GM19455 (cell line): Measurements from ENCODE around the gene TTC7B.

Experiments
- ATAC-seq: cut with Tn5 transposase; IDR thresholded peaks from one replicate; pipeline ENCODE4 v1.9.1; 2021; ENCODE audit not compliant: unreplicated experiment

Gene TTC7B

DNA sequence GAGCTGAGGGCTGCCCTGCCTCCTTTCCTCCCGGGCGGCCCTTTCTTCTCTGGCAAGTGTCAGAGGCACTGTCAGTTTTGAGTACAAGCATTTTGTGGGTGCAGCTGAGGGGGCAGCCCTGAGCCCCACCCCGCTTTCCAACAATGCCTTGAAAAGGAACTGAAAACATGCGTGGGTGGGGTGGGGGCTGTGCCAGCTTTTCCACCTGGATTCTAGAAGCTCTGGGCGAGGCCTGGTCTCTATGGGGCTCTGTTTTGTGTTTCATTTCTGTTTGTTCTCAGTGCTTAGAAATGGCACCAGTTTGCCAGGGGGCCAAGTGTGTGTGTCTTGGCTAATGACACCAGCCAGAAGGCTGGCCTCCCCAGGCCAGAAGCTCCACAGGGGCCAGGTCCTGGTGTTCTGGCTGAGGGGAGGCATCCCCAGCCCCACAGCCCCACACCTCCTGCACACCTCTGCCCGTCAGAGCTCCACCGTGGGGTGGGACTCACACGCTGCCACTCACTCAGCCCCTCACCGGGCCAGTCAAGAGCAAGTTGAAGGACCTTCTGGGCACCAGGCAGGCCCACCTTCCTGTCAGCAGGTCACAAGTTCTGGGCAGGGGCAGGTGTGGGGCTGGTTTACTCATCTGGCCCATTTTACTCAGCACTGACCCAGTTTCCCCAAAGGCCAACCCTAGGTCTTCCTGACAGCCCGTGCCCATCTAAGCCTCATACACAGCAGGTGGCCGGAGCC lies 264.3 kb downstream of the TTC7B start:
- ATAC-seq = no peak

DNA sequence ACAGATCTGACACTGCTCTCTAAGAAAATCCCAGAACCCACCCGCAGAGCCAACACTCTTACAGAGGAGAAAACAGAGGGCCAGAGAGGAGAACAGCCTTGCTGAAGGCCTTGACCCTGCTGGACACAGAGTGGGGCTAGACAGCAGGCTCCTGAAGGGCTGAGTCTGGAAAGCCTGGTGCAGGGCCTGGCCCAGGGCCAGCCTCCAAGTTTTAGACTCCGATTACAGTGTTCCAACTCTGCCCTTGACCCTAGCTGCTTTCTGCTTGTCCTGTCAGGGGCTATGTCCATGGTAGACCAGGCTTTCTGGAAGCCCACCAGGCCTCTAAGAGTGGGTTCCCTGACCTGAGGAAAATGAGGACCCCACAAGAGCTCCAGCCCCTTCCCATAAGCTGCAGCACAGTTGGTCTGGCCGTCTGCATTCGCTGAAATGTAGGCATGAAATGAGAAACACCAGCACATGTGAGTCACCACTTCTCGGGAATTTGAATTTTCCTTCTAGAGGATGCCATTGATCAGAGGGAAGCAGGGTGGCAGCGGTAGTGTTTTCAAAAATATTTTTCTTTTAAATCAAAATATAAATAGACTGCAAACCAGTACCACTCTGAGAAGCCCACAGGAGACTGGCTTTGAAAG lies 265.0 kb downstream of the TTC7B start:
- ATAC-seq = no peak

GRCh38 chr14:90549794-90550641 lies 266.2 kb downstream of the TTC7B start:
- no peak for ATAC-seq

- ATAC-seq = no peak
These were observed 267.8 kb downstream of the TTC7B start for GRCh38 chr14:90548455-90548854.

- ATAC-seq = no peak
These were observed 268.3 kb downstream of the TTC7B start for GRCh38 chr14:90547968-90548367.

GRCh38 chr14:90547250-90547649 lies 269.0 kb downstream of the TTC7B start:
- no peak for ATAC-seq

- no peak for ATAC-seq
These were observed 269.5 kb downstream of the TTC7B start for GRCh38 chr14:90546767-90547166.

DNA sequence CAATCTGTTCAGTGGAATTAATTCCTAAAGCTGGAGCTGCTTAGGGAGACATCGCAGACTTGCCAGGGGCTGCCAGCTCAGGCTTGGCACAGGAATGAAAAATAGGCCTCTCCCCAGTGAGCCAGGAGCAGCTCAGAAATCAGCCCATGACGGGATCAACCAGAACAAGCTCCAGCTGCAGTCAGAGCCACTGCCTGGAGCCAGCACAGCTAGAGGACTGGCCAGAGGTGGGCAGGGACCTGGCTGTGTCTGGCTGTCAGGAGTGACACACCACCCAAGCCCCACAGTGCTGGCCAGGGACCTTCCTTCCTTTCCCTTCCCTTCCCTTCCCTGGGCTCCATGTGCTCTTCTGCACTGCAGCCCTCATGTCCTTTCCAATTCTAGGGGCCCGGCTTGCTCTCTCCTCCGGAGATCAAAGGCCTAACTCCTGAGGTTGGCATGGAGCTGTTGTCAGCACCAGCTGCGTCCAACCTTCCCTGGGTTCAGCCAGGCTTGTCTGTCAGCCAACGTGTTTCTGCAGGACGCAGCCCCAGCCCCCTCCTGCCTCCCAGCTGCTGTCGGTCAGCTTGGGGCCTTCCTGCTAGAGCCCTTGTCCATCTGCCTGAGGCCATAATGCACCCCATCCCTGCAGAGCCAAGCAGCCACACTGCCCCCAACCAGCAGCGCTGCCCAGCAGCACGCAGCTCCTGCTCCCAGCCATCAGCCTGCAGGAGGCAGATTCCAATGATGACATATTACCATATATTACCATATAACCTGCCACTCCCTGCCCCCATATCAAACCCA lies 270.1 kb downstream of the TTC7B start:
- no peak for ATAC-seq

DNA sequence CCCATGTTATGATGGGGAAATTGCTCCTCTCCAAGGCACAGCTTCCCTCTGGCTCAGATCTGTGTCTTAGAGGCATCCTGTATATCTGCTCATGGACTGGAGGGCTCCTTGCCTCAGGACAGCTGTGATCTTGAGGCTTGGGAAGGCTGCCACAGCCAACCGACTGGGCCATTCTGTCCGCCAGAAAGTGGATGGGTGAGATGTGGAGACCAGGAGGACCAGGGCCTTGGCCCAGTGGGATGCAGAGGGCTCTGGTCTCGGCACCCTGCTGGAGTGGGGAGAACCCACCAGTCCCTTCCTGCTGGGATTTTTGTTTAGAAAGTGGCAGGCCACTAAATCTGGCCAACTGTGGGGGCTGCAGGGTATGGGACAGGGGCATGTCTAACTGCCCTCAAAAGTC lies 270.8 kb downstream of the TTC7B start:
- ATAC-seq = no peak

DNA sequence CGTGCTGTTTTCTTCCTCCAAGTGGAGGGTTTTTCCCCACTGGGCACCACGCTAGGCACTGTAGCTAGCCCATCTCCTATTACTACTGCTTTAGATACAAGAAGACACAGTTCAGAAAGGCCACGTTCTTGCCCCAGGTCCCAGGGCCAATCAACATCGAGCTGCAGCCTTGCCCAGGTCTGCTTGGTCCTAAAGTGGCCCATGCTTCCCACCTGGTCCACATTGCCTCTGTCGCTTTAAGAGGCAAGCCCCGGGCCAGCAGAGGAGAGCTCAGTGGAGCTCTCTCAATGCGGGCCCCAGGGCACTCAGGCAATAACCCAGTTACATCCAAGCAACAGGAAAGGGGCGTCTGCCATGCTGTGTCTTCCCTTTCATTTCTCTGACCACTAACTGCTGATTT lies 271.3 kb downstream of the TTC7B start:
- no peak for ATAC-seq

GRCh38 chr14:90544566-90544965 lies 271.7 kb downstream of the TTC7B start:
- ATAC-seq = no peak

DNA sequence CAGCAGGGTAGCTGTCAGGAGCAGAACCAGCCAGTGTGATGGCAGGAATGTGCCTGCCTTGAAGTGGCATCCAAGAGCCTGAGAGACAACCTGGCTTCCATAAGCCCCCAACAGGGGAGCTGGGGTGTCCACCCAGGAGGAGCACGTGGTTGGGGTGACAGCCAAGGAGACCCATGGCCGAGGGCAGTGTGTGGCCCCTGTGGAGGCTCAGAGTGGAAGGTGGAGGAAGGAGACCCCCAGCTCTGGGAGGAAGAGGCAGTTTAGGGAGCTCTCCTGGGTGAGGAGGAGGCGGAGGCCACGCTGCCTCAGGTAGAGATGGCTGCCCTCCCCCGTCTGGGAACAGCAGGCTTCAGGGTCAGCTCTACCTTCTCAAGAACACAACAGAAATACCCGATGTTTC lies 272.4 kb downstream of the TTC7B start:
- no peak for ATAC-seq

GRCh38 chr14:90541076-90541634 lies 275.1 kb downstream of the TTC7B start:
- no peak for ATAC-seq

GRCh38 chr14:90540437-90540836 lies 275.8 kb downstream of the TTC7B start:
- no peak for ATAC-seq

DNA sequence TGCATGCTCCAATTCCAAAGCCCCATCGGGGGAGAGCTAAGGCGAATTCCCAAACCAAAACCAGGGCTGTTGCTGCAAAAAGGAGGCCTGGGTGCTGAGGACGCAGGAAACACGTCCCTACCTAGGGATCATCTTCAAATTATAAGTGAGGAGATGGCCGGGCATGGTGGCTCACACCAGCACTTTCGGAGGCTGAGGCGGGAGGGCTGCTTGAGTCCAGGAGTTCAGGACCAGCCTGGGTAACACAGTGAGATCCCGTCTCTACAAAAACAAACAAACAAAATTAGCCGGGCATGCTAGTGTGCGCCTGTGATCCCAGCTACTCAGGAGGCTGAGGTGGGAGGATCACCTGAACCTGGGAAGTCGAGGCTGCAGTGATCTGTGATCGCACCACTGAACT lies 276.2 kb downstream of the TTC7B start:
- no peak for ATAC-seq

DNA sequence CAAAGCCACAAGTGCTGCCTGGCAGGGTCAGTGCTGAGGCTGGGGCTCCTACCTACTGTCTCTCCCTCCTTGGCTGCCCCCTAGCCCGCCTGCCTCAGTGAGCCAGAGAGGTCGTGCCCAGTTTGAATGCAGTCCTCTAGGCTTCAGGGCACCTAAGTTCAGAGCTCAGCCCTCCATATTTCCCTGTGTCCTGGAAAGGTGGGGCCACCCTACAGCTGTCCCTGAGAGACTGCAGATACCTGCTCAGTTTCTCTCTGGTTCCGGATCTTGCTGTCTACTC lies 276.8 kb downstream of the TTC7B start:
- ATAC-seq = no peak

- ATAC-seq = no peak
These were observed 277.3 kb downstream of the TTC7B start for GRCh38 chr14:90538716-90539495.

GRCh38 chr14:90538095-90538494 lies 278.1 kb downstream of the TTC7B start:
- no peak for ATAC-seq

- no peak for ATAC-seq
These were observed 279.6 kb downstream of the TTC7B start for GRCh38 chr14:90536511-90537191.

DNA sequence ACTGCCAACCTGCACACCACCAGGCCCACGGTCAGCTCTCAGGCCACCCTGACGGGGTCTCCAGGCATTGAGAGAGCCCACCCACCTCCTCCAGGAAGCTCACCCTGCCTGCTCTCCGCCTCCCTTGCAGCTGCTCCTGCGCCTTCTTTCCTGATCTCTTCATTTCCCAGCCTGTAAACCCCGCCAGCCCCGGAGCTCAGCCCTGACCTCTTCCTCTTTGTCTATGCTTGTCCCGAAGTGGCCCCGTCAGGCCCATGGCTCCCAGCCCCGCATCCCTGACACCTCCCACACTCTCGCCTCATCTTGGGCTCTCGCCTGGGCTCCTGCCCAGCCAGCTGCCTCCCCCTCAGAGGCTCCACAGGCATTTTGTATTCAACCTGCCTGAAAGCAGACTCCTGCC lies 280.1 kb downstream of the TTC7B start:
- ATAC-seq = no peak
